Muscle of arm (tissue), 12 donors: ENCODE data around the gene PREPL. TPM values are rescaled to one million over a fixed set of nuclear protein-coding genes. Genes with fewer than 3 reads are reported as not detected.

Source experiments
- polyA plus RNA-seq, 12 donors: library from polyadenylated mRNA; unstranded; fragments of 120-200 nt; gene quantifications; one replicate each; pipeline ENCODE4 v1.2.1, GENCODE V29; 2013; ENCODE audit not compliant: insufficient read length in 12 of 12

Gene PREPL
- polyA plus RNA-seq, 12 donors = 104 to 250 (median 169) TPM; not detected in 1

Other genes starting within 250 kb of the PREPL start
- gene PPM1B, start 192.6 kb downstream of the PREPL start, polyA plus RNA-seq = 10 to 100 TPM in 11 of 12 donors, not detected in 1; 25.8 to 42.4 (median 35.7) TPM
- gene SLC3A1, start 86.0 kb downstream of the PREPL start, polyA plus RNA-seq = 10 to 100 TPM in 1 of 12 donors, 1 to 10 TPM in 6, under 1 TPM in 4, not detected in 1; 0.48 to 15.8 (median 1.3) TPM
- 1 to 10 TPM in 11 of 12 donors, not detected in 1; 4.0 to 8.7 (median 6.5) TPM for gene CAMKMT, start 453 bp upstream of the PREPL start, polyA plus RNA-seq